Measurements from ENCODE around the gene JPH3.

- TF ChIP-seq, protein P1, sequence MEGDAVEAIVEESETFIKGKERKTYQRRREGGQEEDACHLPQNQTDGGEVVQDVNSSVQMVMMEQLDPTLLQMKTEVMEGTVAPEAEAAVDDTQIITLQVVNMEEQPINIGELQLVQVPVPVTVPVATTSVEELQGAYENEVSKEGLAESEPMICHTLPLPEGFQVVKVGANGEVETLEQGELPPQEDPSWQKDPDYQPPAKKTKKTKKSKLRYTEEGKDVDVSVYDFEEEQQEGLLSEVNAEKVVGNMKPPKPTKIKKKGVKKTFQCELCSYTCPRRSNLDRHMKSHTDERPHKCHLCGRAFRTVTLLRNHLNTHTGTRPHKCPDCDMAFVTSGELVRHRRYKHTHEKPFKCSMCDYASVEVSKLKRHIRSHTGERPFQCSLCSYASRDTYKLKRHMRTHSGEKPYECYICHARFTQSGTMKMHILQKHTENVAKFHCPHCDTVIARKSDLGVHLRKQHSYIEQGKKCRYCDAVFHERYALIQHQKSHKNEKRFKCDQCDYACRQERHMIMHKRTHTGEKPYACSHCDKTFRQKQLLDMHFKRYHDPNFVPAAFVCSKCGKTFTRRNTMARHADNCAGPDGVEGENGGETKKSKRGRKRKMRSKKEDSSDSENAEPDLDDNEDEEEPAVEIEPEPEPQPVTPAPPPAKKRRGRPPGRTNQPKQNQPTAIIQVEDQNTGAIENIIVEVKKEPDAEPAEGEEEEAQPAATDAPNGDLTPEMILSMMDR (IDR thresholded peaks at IDR 0.05): no peak
- TF ChIP-seq POLR2A (IDR thresholded peaks at IDR 0.05): no peak
These were observed 18.0 kb upstream of the JPH3 start for GRCh38 chr16:87584271-87584670.
